Kidney tubule cell (primary cell): ENCODE measurements around the gene LCA5.
"Not testable (repeated sequence)": the region's sequence is repeated elsewhere in the genome, so short reads cannot be mapped to it uniquely, and the experiment has no call there.

Source experiments
- DNase-seq: peaks from one replicate; pipeline ENCODE4 v3.0.0-alpha.2; 2018; ENCODE audit warnings: low spot score

LCA5 gene

GRCh38 chr6:79467716-79468115 is 69.5 kb downstream of the LCA5 start:
- DNase-seq = peak; percentile 51

GRCh38 chr6:79466207-79466834 is 70.9 kb downstream of the LCA5 start:
- peak; percentile 31 for DNase-seq

- DNase-seq = no peak
Measured at GRCh38 chr6:79465381-79465780, 71.8 kb downstream of the LCA5 start.

GRCh38 chr6:79463621-79464050 is 73.6 kb downstream of the LCA5 start:
- peak; percentile 92 for DNase-seq

- peak; percentile 68 for DNase-seq
Measured at GRCh38 chr6:79461205-79461604, 76.0 kb downstream of the LCA5 start.

GRCh38 chr6:79455446-79455845 is 81.8 kb downstream of the LCA5 start:
- no peak for DNase-seq

GRCh38 chr6:79453558-79454042 is 83.6 kb downstream of the LCA5 start:
- DNase-seq = peak; percentile 46

GRCh38 chr6:79450984-79451383 is 86.2 kb downstream of the LCA5 start:
- DNase-seq = no peak

GRCh38 chr6:79446006-79446405 is 91.2 kb downstream of the LCA5 start:
- no peak for DNase-seq

- DNase-seq = not testable (repeated sequence)
Measured at GRCh38 chr6:79443876-79444275, 93.4 kb downstream of the LCA5 start.

- DNase-seq = no peak
Measured at GRCh38 chr6:79441192-79441591, 96.0 kb downstream of the LCA5 start.

- no peak for DNase-seq
Measured at GRCh38 chr6:79440598-79440997, 96.6 kb downstream of the LCA5 start.

GRCh38 chr6:79438030-79438429 is 99.2 kb downstream of the LCA5 start:
- DNase-seq = no peak

- DNase-seq = peak; percentile 33
Measured at GRCh38 chr6:79436241-79436640, 101.0 kb downstream of the LCA5 start.

- no peak for DNase-seq
Measured at GRCh38 chr6:79435746-79436145, 101.5 kb downstream of the LCA5 start.
